ENCODE measurements around the gene NECTIN2. TPM values are rescaled to one million over a fixed set of nuclear protein-coding genes. Genes with fewer than 3 reads are reported as not detected.
A peak's percentile ranks its signal among the peaks of the same experiment; 100 is the strongest.

The NECTIN2 gene
- total RNA-seq, 1 donor from 2014 or later = 302 TPM

GRCh38 chr19:44807652-44808462 is 38.2 kb upstream of the NECTIN2 start:
- FAIRE-seq (no peak), DNase-seq (ENCODE audit: low read depth) (peak; percentile 45)
- Mint-ChIP-seq H3K36me3 (ENCODE audit: low read depth, unreplicated experiment) (peaks cover 3% of the 10 kb centered on the region), H3K9me3 (ENCODE audit: unreplicated experiment) (no peaks in the 10 kb centered on the region), H3K4me3 (ENCODE audit: unreplicated experiment) (peak overlapping the region; percentile 73), H3K27ac (ENCODE audit: unreplicated experiment) (no peak overlapping the region), H3K4me1 (ENCODE audit: low read depth, unreplicated experiment) (peaks cover 3% of the 10 kb centered on the region), H3K27me3 (ENCODE audit: low read depth, unreplicated experiment) (peaks cover 23% of the 10 kb centered on the region)
- Histone ChIP-seq H3K9ac (ENCODE audit: low read length) (no peak overlapping the region), H3K4me1 (ENCODE audit: insufficient read depth, low read length) (peaks cover 14% of the 10 kb centered on the region), H3K36me3 (ENCODE audit: insufficient read depth, low read length) (no peaks in the 10 kb centered on the region), H2AFZ (ENCODE audit: low read depth, low read length) (peak overlapping the region; percentile 37), H3K79me2 (ENCODE audit: insufficient read depth, low read length) (no peaks in the 10 kb centered on the region), H3K27me3 (ENCODE audit: insufficient read depth, low read length) (no peaks in the 10 kb centered on the region), H3K27ac (ENCODE audit: low read depth, low read length) (no peak overlapping the region), H3K4me2 (ENCODE audit: low read length) (peak overlapping the region; percentile 98), H4K20me1 (ENCODE audit: insufficient read depth, low read length) (no peaks in the 10 kb centered on the region), H3K4me3 (ENCODE audit: insufficient read depth, low read depth, low read length) (no peak overlapping the region), H3K9me3 (ENCODE audit: insufficient read depth, low read depth, low read length) (peaks cover 5% of the 10 kb centered on the region)
- TF ChIP-seq EZH2 (IDR thresholded peaks at IDR 0.05; ENCODE audit: insufficient read depth, low read length) (no peak), CTCF (IDR thresholded peaks at IDR 0.05; ENCODE audit: insufficient read depth, low read depth, low read length) (peak; percentile 27)

- Histone ChIP-seq H3K4me1 (ENCODE audit: insufficient read depth, low read length) (peaks cover 14% of the 10 kb centered on the region), H3K27me3 (ENCODE audit: insufficient read depth, low read length) (no peaks in the 10 kb centered on the region), H3K9me3 (ENCODE audit: insufficient read depth, low read depth, low read length) (peaks cover 5% of the 10 kb centered on the region), H3K27ac (ENCODE audit: low read depth, low read length) (no peak within 1 kb of the TSS), H3K4me3 (ENCODE audit: insufficient read depth, low read depth, low read length) (peak within 1 kb of the TSS; percentile 60), H3K36me3 (ENCODE audit: insufficient read depth, low read length) (no peaks in the 10 kb centered on the region), H4K20me1 (ENCODE audit: insufficient read depth, low read length) (no peaks in the 10 kb centered on the region), H2AFZ (ENCODE audit: low read depth, low read length) (peak within 1 kb of the TSS; percentile 76), H3K79me2 (ENCODE audit: insufficient read depth, low read length) (no peaks in the 10 kb centered on the region), H3K9ac (ENCODE audit: low read length) (peak within 1 kb of the TSS; percentile 78), H3K4me2 (ENCODE audit: low read length) (peak within 1 kb of the TSS; percentile 98)
- peaks cover 25% of the 10 kb centered on the region for H3K27me3 Mint-ChIP-seq (ENCODE audit: low read depth, unreplicated experiment)
- peaks cover 2% of the 10 kb centered on the region for H3K9me3 Mint-ChIP-seq (ENCODE audit: unreplicated experiment)
- peak within 1 kb of the TSS; percentile 75 for H3K4me3 Mint-ChIP-seq (ENCODE audit: unreplicated experiment)
- DNase-seq (ENCODE audit: low read depth) (peak; percentile 27), FAIRE-seq (no peak)
- H3K4me1 Mint-ChIP-seq (ENCODE audit: low read depth, unreplicated experiment) = peaks cover 3% of the 10 kb centered on the region
- H3K36me3 Mint-ChIP-seq (ENCODE audit: low read depth, unreplicated experiment) = peaks cover 4% of the 10 kb centered on the region
- TF ChIP-seq EZH2 (IDR thresholded peaks at IDR 0.05; ENCODE audit: insufficient read depth, low read length) = no peak
- no peak for TF ChIP-seq CTCF (IDR thresholded peaks at IDR 0.05; ENCODE audit: insufficient read depth, low read depth, low read length)
- H3K27ac Mint-ChIP-seq (ENCODE audit: unreplicated experiment) = peak within 1 kb of the TSS; percentile 34
Measured at GRCh38 chr19:44808463-44809371, 37.4 kb upstream of the NECTIN2 start, which contains the start of gene BCAM. TSS of gene BCAM (plus strand) at chr19:44809103. CDS start at chr19:44809125, 22 bp downstream.

Measured in astrocyte (in vitro differentiated cells and primary cell).